ENCODE data around the gene CAMTA1.

The CAMTA1 gene

GRCh38 chr1:7448986-7449385, 663.7 kb downstream of the CAMTA1 start:
- DNase-seq = no peak

GRCh38 chr1:7449750-7450149, 664.5 kb downstream of the CAMTA1 start:
- no peak for DNase-seq

- no peak for DNase-seq
Observed at GRCh38 chr1:7450838-7451237, 665.6 kb downstream of the CAMTA1 start.

GRCh38 chr1:7453038-7453437, 667.8 kb downstream of the CAMTA1 start:
- no peak for DNase-seq

GRCh38 chr1:7454052-7454815, 669.0 kb downstream of the CAMTA1 start:
- no peak for DNase-seq

GRCh38 chr1:7454895-7455784, 669.9 kb downstream of the CAMTA1 start:
- no peak for DNase-seq

- DNase-seq = no peak
Observed at GRCh38 chr1:7455796-7456721, 670.8 kb downstream of the CAMTA1 start.

GRCh38 chr1:7456722-7457082, 671.4 kb downstream of the CAMTA1 start:
- no peak for DNase-seq

GRCh38 chr1:7457811-7458210, 672.6 kb downstream of the CAMTA1 start:
- no peak for DNase-seq

- DNase-seq = no peak
Observed at GRCh38 chr1:7458946-7459345, 673.7 kb downstream of the CAMTA1 start.

GRCh38 chr1:7459914-7460313, 674.7 kb downstream of the CAMTA1 start:
- no peak for DNase-seq

- DNase-seq = no peak
Observed at GRCh38 chr1:7460807-7461206, 675.6 kb downstream of the CAMTA1 start.

GRCh38 chr1:7462617-7463016, 677.4 kb downstream of the CAMTA1 start:
- no peak for DNase-seq

- DNase-seq = no peak
Observed at GRCh38 chr1:7463526-7463925, 678.3 kb downstream of the CAMTA1 start.

- DNase-seq = no peak
Observed at GRCh38 chr1:7464736-7465135, 679.5 kb downstream of the CAMTA1 start.

GRCh38 chr1:7467476-7468175, 682.4 kb downstream of the CAMTA1 start:
- no peak for DNase-seq

- no peak for DNase-seq
Observed at GRCh38 chr1:7468248-7468647, 683.0 kb downstream of the CAMTA1 start.

GRCh38 chr1:7469255-7469938, 684.1 kb downstream of the CAMTA1 start:
- no peak for DNase-seq

GRCh38 chr1:7470904-7471638, 685.8 kb downstream of the CAMTA1 start:
- no peak for DNase-seq

GRCh38 chr1:7471836-7472235, 686.6 kb downstream of the CAMTA1 start:
- DNase-seq = no peak
